GM12874 (cell line): Measurements from ENCODE around the gene PHKA2.

Experiments
- TF ChIP-seq, protein P1 (sequence below): IDR thresholded peaks from 2 replicates; pipeline ENCODE4 v1.5.1; 2011; ENCODE audit warnings: low read depth, mild to moderate bottlenecking, control low read depth, low read length, moderate library complexity; ENCODE audit not compliant: insufficient read depth

Gene PHKA2

DNA sequence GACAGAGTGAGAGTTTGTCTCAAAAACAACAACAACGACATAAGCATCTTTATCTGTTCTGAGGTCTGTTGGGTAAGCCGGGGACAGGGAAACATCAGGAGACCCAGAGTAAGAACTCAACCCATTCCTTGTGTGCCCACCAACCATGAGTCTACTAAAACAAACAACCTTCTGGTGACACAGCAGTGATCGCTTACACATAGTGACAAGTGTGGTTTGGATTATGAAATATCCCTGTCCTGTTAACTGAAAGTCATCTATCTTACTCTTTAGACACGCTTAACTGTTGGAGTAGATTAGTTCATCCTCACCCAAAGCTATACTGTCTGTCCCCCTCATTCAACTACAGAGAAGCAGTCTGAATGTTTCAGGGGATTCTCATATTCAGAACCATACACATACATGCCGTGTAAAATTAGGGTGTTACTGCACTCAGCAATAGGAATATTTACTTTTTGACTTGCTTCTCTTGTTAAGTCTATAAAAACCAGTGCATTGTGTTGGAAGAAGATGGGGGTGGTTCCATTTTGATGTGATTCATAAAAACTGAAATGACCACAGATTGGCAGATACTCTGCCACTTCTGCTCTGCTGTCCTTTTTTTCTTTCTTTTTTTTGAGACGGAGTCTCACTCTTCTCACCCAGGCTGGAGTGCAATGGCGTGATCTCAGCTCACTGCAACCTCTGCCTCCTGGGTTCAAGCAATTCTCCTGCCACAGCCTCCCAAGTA is 27.4 kb downstream of the PHKA2 start:
- TF ChIP-seq, protein P1, sequence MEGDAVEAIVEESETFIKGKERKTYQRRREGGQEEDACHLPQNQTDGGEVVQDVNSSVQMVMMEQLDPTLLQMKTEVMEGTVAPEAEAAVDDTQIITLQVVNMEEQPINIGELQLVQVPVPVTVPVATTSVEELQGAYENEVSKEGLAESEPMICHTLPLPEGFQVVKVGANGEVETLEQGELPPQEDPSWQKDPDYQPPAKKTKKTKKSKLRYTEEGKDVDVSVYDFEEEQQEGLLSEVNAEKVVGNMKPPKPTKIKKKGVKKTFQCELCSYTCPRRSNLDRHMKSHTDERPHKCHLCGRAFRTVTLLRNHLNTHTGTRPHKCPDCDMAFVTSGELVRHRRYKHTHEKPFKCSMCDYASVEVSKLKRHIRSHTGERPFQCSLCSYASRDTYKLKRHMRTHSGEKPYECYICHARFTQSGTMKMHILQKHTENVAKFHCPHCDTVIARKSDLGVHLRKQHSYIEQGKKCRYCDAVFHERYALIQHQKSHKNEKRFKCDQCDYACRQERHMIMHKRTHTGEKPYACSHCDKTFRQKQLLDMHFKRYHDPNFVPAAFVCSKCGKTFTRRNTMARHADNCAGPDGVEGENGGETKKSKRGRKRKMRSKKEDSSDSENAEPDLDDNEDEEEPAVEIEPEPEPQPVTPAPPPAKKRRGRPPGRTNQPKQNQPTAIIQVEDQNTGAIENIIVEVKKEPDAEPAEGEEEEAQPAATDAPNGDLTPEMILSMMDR = no peak

DNA sequence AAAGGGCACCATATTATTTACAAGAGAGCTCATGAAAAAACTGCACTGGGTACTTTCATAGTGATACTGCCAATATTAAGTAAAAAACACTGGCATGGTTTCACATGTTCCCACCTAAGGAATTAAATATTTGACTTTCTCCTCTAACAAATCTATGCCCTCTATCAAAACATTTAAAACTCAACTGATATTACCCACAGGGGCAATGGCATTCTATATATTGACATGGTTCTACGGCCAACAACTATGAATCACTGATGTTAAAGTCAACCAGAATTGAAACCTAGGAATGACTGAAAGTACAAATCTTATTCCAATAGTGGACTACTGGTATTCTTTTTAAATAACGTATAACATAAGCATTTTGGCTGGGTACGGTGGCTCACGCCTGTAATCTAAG is 28.2 kb downstream of the PHKA2 start:
- TF ChIP-seq, protein P1 = no peak

- TF ChIP-seq, protein P1 = no peak
Measured at GRCh38 chrX:18951032-18951431, 32.9 kb downstream of the PHKA2 start.

DNA sequence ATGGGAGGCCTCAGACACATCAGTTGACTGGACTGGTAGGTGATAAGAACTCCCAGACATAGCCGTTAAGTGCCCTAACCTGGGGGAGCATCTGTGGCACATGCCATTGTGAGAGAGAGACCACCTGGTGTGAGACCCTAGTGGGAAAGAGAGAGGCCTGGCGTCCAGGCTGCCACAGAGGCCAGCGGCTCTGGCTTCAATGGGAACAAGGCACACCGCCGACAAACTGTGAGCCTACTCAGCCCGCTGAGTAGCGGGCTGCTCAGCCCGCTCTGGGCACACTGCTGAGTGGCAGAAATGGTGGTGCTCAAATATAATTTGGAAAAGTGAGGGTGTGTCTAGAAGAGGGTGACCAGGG is 34.0 kb downstream of the PHKA2 start:
- TF ChIP-seq, protein P1 = no peak

GRCh38 chrX:18949291-18949943 is 34.5 kb downstream of the PHKA2 start:
- TF ChIP-seq, protein P1 = no peak

DNA sequence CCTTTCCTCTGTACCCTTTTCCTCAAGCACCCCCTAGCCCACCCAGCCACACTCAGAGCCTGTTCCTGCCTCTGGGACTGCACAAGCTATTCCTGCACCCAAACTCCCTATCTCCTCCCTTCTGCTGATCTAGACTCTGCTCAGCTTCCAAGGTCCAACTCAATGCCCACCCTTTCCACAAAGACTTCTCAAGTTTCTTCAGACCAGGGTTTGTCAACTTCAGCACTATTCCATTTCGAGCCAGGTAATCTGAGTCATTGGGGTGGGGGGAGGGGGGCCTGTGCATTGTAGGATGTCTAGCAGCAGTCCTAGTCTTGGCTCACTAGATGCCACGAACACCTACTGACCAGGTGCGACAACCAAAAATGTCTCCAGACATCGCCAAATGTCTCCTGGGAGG is 37.3 kb downstream of the PHKA2 start:
- TF ChIP-seq, protein P1 = no peak

GRCh38 chrX:18946157-18946556 is 37.8 kb downstream of the PHKA2 start:
- TF ChIP-seq, protein P1 = no peak
